Endothelial cell of umbilical vein (primary cell): ENCODE data around the gene SPOPL. TPM values are rescaled to one million over a fixed set of nuclear protein-coding genes. Genes with fewer than 3 reads are reported as not detected.
"Not testable (repeated sequence)": the region's sequence is repeated elsewhere in the genome, so short reads cannot be mapped to it uniquely, and the experiment has no call there.

ENCODE experiments used
- BruUV-seq: library from RNA; stranded (reverse); fragments of 400-500 nt; replicated peaks from 2 replicates; lab custom pipeline; 2021; lab: Mats Ljungman, UMichigan
- CTCF ChIA-PET: fragments of 300-600, 350-600 bp; sonication (Branson Sonifier 250); formaldehyde crosslinking; loops from one replicate; lab custom pipeline; 2021; ENCODE audit warnings: antibody characterized with exemption, inconsistent platforms; lab: Charles Lee
- POLR2A ChIA-PET: fragments of 300-600, 350-600 bp; sonication (Branson Sonifier 250); formaldehyde crosslinking; loops from one replicate; lab custom pipeline; 2021; ENCODE audit warnings: antibody characterized with exemption, inconsistent platforms; lab: Charles Lee
- DNase-seq: peaks from one replicate; pipeline ENCODE4 v3.0.0-alpha.2; 2011; ENCODE audit warnings: low read depth, low spot score
- FAIRE-seq: peaks from 2 replicates; lab custom pipeline; 2011; peaks lifted over from hg19 to GRCh38; lab: Jason Lieb, UNC
- H2AFZ ChIP-seq: 2 replicates; pipeline ENCODE4 v1.6.0; 2012; ENCODE audit warnings: low read depth, low read length, control low read depth, inconsistent platforms
- H3K27ac ChIP-seq: 2 replicates; pipeline ENCODE4 v1.5.1; 2011; ENCODE audit warnings: low read depth, mild to moderate bottlenecking, control low read depth, low read length, moderate library complexity; ENCODE audit not compliant: insufficient read depth
- H3K27me3 ChIP-seq, 2 experiments: 2 replicates each; pipeline versions ENCODE4 v1.6.0 to v1.6.1; 2011; ENCODE audit warnings: low read length in 2 of 2, mixed read lengths in 1 of 2; ENCODE audit not compliant: control insufficient read depth in 2 of 2, insufficient read depth in 2 of 2
- H3K36me3 ChIP-seq, 2 experiments: 2 replicates in 1 of 2; 3 replicates in 1 of 2; pipeline ENCODE4 v1.5.1; 2011; ENCODE audit warnings: low read length in 2 of 2, mild to moderate bottlenecking in 1 of 2, moderate library complexity in 1 of 2; ENCODE audit not compliant: control insufficient read depth in 2 of 2, insufficient read depth in 2 of 2; ENCODE audit errors: extremely low read depth in 1 of 2
- H3K4me1 ChIP-seq: 3 replicates; pipeline ENCODE4 v1.5.1; 2011; ENCODE audit warnings: mild to moderate bottlenecking, low read length; ENCODE audit not compliant: control insufficient read depth, insufficient read depth; ENCODE audit errors: extremely low read depth
- H3K4me2 ChIP-seq: 2 replicates; pipeline ENCODE4 v1.6.1; 2011; ENCODE audit warnings: low read length, control low read depth, mixed read lengths; ENCODE audit not compliant: insufficient read depth
- H3K4me3 ChIP-seq, 3 experiments: fragments of 200-600 bp in 1 of 3; sonication (generic), shearing (Covaris generic) in 1 of 3; replicated peaks in 1 of 3; 2 replicates each; pipeline ENCODE4 v1.5.1; 2011 to 2016; ENCODE audit warnings: control low read depth in 3 of 3, low read length in 3 of 3, mild to moderate bottlenecking in 2 of 3, inconsistent platforms in 1 of 3, low read depth in 1 of 3, moderate library complexity in 1 of 3; ENCODE audit not compliant: insufficient read depth in 1 of 3
- H3K79me2 ChIP-seq: 2 replicates; pipeline ENCODE4 v1.6.0; 2012; ENCODE audit warnings: low read length, inconsistent platforms; ENCODE audit not compliant: control insufficient read depth, insufficient read depth
- H3K9ac ChIP-seq: replicated peaks from 2 replicates; pipeline ENCODE3; 2011; ENCODE audit warnings: low read length, control low read depth; ENCODE audit not compliant: insufficient read depth; ENCODE audit errors: extremely low read depth
- H3K9me1 ChIP-seq: replicated peaks from 3 replicates; pipeline ENCODE4 v1.6.0; 2011; ENCODE audit warnings: mild to moderate bottlenecking, low read length; ENCODE audit not compliant: control insufficient read depth, insufficient read depth; ENCODE audit errors: extremely low read depth
- H3K9me3 ChIP-seq: replicated peaks from 2 replicates; pipeline ENCODE4 v1.5.1; 2012; ENCODE audit warnings: low read length, inconsistent platforms; ENCODE audit not compliant: control insufficient read depth, insufficient read depth
- H4K20me1 ChIP-seq: replicated peaks from 2 replicates; pipeline ENCODE3; 2011; ENCODE audit warnings: mild to moderate bottlenecking, low read length; ENCODE audit not compliant: control insufficient read depth, insufficient read depth; ENCODE audit errors: extremely low read depth
- EZH2 ChIP-seq: IDR thresholded peaks from 2 replicates; pipeline ENCODE4 v1.6.1; 2012; ENCODE audit warnings: borderline replicate concordance, low read depth, mild to moderate bottlenecking, moderate library complexity, low read length, inconsistent platforms; ENCODE audit not compliant: severe bottlenecking
- FOS ChIP-seq: IDR thresholded peaks from 2 replicates; pipeline ENCODE4 v1.6.1; 2011; ENCODE audit warnings: mild to moderate bottlenecking, low read length, moderate library complexity, borderline replicate concordance; ENCODE audit not compliant: insufficient read depth
- JUN ChIP-seq: IDR thresholded peaks from 2 replicates; pipeline ENCODE4 v1.6.1; 2011; ENCODE audit warnings: borderline replicate concordance, low read depth; ENCODE audit not compliant: insufficient read length, insufficient read depth
- dilution Hi-C: fragments of 300-500 bp; cut with MboI; formaldehyde crosslinking; loops from one replicate; pipeline ENCODE4 v1.15.0; 2019; ENCODE audit warnings: low sequenced_read_pairs; ENCODE audit not compliant: extremely low pct_ligation_motif_present
- intact Hi-C: fragments of 100-400 bp; cut with micrococcal nuclease; formaldehyde crosslinking; loops from one replicate; pipeline ENCODE4 v1.10.0; 2022
- polyA plus RNA-seq, 4 experiments: library from polyadenylated mRNA; depleted of rRNA in 3 of 4; stranded (reverse) in 3 of 4; unstranded in 1 of 4; fragments of >200 nt; gene quantifications; 2 replicates each; pipeline versions ENCODE4 v1.2.1 to v1.2.3, GENCODE V29; 2011 to 2012; ENCODE audit warnings: missing spikeins in 1 of 4
- total RNA-seq: library from RNA; stranded (reverse); gene quantifications from 2 replicates; pipeline ENCODE4 v1.2.3, GENCODE V29; 2021
- TF ChIP-seq, protein P1 (sequence below): IDR thresholded peaks from 2 replicates; pipeline ENCODE4 v1.6.1; 2011; ENCODE audit not compliant: insufficient read depth, insufficient read length

Gene SPOPL
- total and polyA plus RNA-seq, 2 donors (not counting 3 experiments of a cell fraction or from before 2014, with no cell fraction given): 3.1 to 17.4 TPM

DNA sequence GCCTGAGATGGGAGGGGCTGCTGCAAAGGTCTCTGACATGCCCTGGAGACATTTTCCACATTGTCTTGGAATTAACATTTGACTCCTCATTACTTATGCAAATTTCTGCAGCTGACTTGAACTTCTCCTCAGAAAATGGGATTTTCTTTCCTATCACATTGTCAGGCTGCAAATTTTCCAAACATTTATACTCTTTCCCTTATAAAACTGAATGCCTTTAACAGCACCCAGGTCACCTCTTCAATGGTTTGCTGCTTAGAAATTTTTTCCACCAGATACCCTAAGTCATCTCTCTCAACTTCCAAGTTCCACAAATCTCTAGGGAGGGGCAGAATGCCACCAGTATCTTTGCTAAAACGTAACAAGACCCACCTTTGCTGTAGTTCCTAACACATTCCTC, 22.8 kb downstream of the SPOPL start:
- H3K27ac ChIP-seq, H4K20me1 ChIP-seq, H3K4me1 ChIP-seq, H3K4me3 ChIP-seq, H3K4me2 ChIP-seq, DNase-seq, H3K9ac ChIP-seq, H3K9me3 ChIP-seq, BruUV-seq, H2AFZ ChIP-seq, intact Hi-C loops, H3K36me3 ChIP-seq, CTCF ChIA-PET, H3K9me1 ChIP-seq, FAIRE-seq, dilution Hi-C loops, POLR2A ChIA-PET, H3K27me3 ChIP-seq: not testable (repeated sequence)
- peaks cover 22% of the 10 kb centered on the region for H3K79me2 ChIP-seq

DNA sequence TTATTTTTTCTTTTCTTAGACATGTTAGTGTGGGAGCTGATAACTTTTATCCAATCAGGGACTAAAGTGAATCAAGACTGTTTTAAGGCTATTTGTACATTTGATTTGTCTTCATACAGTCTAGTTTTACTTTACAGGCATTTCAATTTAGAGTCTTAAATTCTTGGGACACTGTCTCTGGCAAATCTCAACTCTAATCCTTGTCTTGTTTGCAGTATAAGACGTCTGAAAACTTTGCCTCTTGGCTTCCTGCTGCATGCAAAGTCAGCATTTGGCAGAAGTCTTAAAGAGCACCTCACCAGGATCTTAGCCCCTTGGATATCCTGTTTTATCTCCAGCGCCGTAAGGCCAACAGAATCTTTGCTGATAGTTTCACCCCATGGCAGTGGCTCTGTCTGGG, 30.3 kb downstream of the SPOPL start:
- Histone ChIP-seq H3K4me1 (no peaks in the 10 kb centered on the region), H3K9ac (no peak overlapping the region), H3K9me3 (no peaks in the 10 kb centered on the region), H4K20me1 (peaks cover 6% of the 10 kb centered on the region), H3K9me1 (no peaks in the 10 kb centered on the region), H3K4me2 (no peak overlapping the region), H3K4me3 (no peak overlapping the region), H3K27ac (no peak overlapping the region), H3K27me3 (no peaks in the 10 kb centered on the region), H3K79me2 (peaks cover 41% of the 10 kb centered on the region), H2AFZ (no peak overlapping the region), H3K36me3 (no peaks in the 10 kb centered on the region)
- ChIA-PET POLR2A (no interaction called here), CTCF (no interaction called here)
- FAIRE-seq (no peak), DNase-seq (peak; percentile 3)
- TF ChIP-seq JUN (no peak), EZH2 (no peak), FOS (no peak)
- TF ChIP-seq, protein P1, sequence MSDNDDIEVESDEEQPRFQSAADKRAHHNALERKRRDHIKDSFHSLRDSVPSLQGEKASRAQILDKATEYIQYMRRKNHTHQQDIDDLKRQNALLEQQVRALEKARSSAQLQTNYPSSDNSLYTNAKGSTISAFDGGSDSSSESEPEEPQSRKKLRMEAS: no peak
- dilution Hi-C loops (no loop called here), intact Hi-C loops (no loop called here)
- no TSS peak for BruUV-seq
